DND-41 (cell line): ENCODE data around the gene PLEKHO1.
"Not testable (repeated sequence)": the region's sequence is repeated elsewhere in the genome, so short reads cannot be mapped to it uniquely, and the experiment has no call there.

ENCODE experiments used
- ATAC-seq: fragments of 200-7000 bp; cut with Tn5 transposase; 3 replicates; pipeline ENCODE4 v1.9.1; 2021; ENCODE audit warnings: low read depth; ENCODE audit not compliant: insufficient read depth
- DNase-seq: peaks from one replicate; pipeline ENCODE4 v3.0.0-alpha.2; 2020
- H2AFZ ChIP-seq: 2 replicates; pipeline ENCODE4 v1.6.0; 2012; ENCODE audit warnings: low read depth, low read length
- H3K27ac ChIP-seq: 2 replicates; pipeline ENCODE4 v1.5.1; 2012; ENCODE audit warnings: low read length, inconsistent platforms
- H3K27me3 ChIP-seq: fragments of 200-600 bp; sonication (generic); 2 replicates; pipeline ENCODE4 v1.6.0; 2012; ENCODE audit warnings: low read length, mild to moderate bottlenecking, inconsistent platforms; ENCODE audit not compliant: insufficient read depth, poor library complexity
- H3K36me3 ChIP-seq: 2 replicates; pipeline ENCODE4 v1.5.1; 2012; ENCODE audit warnings: low read length, inconsistent platforms; ENCODE audit not compliant: insufficient read depth
- H3K4me1 ChIP-seq: 2 replicates; pipeline ENCODE4 v1.5.1; 2012; ENCODE audit warnings: mild to moderate bottlenecking, low read length; ENCODE audit not compliant: insufficient read depth
- H3K4me2 ChIP-seq: 2 replicates; pipeline ENCODE4 v1.6.0; 2012; ENCODE audit warnings: mild to moderate bottlenecking, moderate library complexity, low read length, inconsistent platforms; ENCODE audit not compliant: insufficient read depth
- H3K4me3 ChIP-seq, 2 experiments: fragments of 200-600 bp in 1 of 2; shearing (Covaris generic) in 1 of 2; 2 replicates each; pipeline ENCODE4 v1.5.1; 2012 to 2016; ENCODE audit warnings: inconsistent platforms in 2 of 2, low read length in 2 of 2, mild to moderate bottlenecking in 2 of 2, low read depth in 1 of 2, moderate library complexity in 1 of 2
- H3K79me2 ChIP-seq: 2 replicates; pipeline ENCODE4 v1.6.0; 2012; ENCODE audit warnings: low read length, inconsistent platforms; ENCODE audit not compliant: insufficient read depth
- H3K9ac ChIP-seq: 2 replicates; pipeline ENCODE4 v1.6.0; 2012; ENCODE audit warnings: low read depth, mild to moderate bottlenecking, inconsistent platforms, low read length, moderate library complexity
- H3K9me3 ChIP-seq: 2 replicates; pipeline ENCODE4 v1.5.1; 2012; ENCODE audit warnings: low read length, moderate library complexity, mild to moderate bottlenecking, inconsistent platforms; ENCODE audit not compliant: insufficient read depth, severe bottlenecking
- H4K20me1 ChIP-seq: 2 replicates; pipeline ENCODE4 v1.6.0; 2012; ENCODE audit warnings: low read length; ENCODE audit not compliant: insufficient read depth
- EZH2 ChIP-seq: IDR thresholded peaks from 3 replicates; pipeline ENCODE4 v1.6.1; 2012; ENCODE audit warnings: borderline replicate concordance, low read depth, mild to moderate bottlenecking, moderate library complexity, low read length, inconsistent platforms; ENCODE audit not compliant: severe bottlenecking
- TF ChIP-seq, protein P1 (sequence below): IDR thresholded peaks from 2 replicates; pipeline ENCODE4 v1.5.1; 2012; ENCODE audit warnings: borderline replicate concordance, low read length, moderate library complexity, mild to moderate bottlenecking; ENCODE audit not compliant: poor library complexity, severe bottlenecking; ENCODE audit errors: extremely low read depth

PLEKHO1 gene

DNA sequence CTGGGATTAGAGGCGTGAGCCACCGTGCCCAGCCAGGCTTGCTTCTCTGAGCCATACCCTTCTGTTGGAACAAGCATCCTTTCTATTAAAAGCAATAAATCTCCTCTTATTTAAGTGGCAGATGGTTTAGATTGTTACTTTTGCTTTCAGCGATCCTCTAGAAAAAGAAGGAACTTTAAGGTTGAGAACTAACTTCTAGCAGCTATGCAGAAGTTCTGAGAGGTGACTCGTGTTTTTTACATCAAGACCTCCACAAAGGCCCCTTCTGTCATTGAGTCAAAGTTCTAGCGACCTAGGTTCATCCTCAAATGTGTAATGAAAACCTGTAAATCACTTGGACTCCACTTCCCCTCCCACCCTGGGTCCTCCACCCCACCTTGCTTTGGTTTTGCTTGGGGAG, 30.8 kb downstream of the PLEKHO1 start:
- no peaks in the 10 kb centered on the region for H3K9me3 ChIP-seq
- no peak for ATAC-seq
- H3K36me3 ChIP-seq: no peaks in the 10 kb centered on the region
- no peak overlapping the region for H3K9ac ChIP-seq
- H3K27me3 ChIP-seq: no peaks in the 10 kb centered on the region
- no peak overlapping the region for H3K4me2 ChIP-seq
- TF ChIP-seq, protein P1, sequence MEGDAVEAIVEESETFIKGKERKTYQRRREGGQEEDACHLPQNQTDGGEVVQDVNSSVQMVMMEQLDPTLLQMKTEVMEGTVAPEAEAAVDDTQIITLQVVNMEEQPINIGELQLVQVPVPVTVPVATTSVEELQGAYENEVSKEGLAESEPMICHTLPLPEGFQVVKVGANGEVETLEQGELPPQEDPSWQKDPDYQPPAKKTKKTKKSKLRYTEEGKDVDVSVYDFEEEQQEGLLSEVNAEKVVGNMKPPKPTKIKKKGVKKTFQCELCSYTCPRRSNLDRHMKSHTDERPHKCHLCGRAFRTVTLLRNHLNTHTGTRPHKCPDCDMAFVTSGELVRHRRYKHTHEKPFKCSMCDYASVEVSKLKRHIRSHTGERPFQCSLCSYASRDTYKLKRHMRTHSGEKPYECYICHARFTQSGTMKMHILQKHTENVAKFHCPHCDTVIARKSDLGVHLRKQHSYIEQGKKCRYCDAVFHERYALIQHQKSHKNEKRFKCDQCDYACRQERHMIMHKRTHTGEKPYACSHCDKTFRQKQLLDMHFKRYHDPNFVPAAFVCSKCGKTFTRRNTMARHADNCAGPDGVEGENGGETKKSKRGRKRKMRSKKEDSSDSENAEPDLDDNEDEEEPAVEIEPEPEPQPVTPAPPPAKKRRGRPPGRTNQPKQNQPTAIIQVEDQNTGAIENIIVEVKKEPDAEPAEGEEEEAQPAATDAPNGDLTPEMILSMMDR: no peak
- TF ChIP-seq EZH2: no peak
- no peaks in the 10 kb centered on the region for H4K20me1 ChIP-seq
- no peak overlapping the region for H2AFZ ChIP-seq
- no peaks in the 10 kb centered on the region for H3K79me2 ChIP-seq
- no peaks in the 10 kb centered on the region for H3K4me1 ChIP-seq
- DNase-seq: no peak
- H3K27ac ChIP-seq: no peak overlapping the region
- H3K4me3 ChIP-seq: no peak overlapping the region

DNA sequence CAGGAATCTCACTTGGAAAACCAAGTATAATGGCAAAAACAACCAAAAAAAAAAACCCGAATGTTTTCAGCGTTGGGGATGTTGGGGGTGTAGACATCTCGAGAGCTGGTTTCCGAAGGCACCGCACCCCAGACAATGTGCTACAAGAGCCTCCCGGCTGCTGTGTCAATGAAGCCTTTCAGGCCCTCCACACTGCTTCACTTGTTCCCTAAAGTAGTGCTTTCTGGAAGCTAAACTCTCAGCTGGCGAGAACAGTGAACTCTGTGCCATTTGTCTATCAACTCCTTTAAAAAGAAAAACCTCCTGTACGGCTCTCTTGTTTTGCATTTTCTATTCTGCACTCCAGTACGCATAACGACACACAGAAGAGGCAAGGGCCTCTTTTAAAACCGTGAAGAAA, 32.5 kb downstream of the PLEKHO1 start:
- Histone ChIP-seq H3K79me2 (no peaks in the 10 kb centered on the region), H3K36me3 (no peaks in the 10 kb centered on the region), H3K27ac (no peak overlapping the region), H4K20me1 (no peaks in the 10 kb centered on the region), H3K27me3 (no peaks in the 10 kb centered on the region), H3K4me3 (no peak overlapping the region), H3K4me1 (peaks cover 8% of the 10 kb centered on the region; the same call in 1 of the 2 replicates), H3K9me3 (no peaks in the 10 kb centered on the region), H3K9ac (no peak overlapping the region), H2AFZ (peak overlapping the region; percentile 33; the same call in 1 of the 2 replicates), H3K4me2 (no peak overlapping the region)
- TF ChIP-seq EZH2: no peak
- TF ChIP-seq, protein P1: no peak
- DNase-seq (no peak), ATAC-seq (no peak)

DNA sequence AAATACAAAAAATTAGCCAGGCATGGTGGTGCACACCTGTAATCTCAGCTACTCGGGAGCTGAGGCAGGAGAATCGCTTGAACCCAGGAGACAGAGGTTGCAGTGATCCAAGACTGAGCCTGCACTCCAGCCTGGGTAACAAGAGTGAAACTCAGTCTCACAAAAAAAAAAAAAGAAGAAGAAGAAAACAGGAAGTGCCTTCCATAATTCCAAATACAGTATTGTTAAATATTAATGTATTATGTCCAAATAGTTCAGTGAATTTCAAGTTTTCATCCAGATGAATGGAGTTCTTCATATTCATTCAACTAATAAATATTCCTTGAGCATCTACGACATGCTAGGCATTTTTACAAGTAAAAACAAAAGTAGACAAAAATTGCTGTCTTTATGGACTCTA, 33.3 kb downstream of the PLEKHO1 start:
- Histone ChIP-seq H3K4me1 (peaks cover 12% of the 10 kb centered on the region; the same call in 1 of the 2 replicates), H2AFZ (no peak overlapping the region), H3K4me3 (no peak overlapping the region), H3K27ac (no peak overlapping the region), H3K79me2 (no peaks in the 10 kb centered on the region), H4K20me1 (no peaks in the 10 kb centered on the region), H3K9ac (no peak overlapping the region), H3K9me3 (no peaks in the 10 kb centered on the region), H3K27me3 (no peaks in the 10 kb centered on the region), H3K36me3 (no peaks in the 10 kb centered on the region), H3K4me2 (no peak overlapping the region)
- no peak for DNase-seq
- ATAC-seq: no peak
- TF ChIP-seq EZH2: no peak
- TF ChIP-seq, protein P1: no peak

DNA sequence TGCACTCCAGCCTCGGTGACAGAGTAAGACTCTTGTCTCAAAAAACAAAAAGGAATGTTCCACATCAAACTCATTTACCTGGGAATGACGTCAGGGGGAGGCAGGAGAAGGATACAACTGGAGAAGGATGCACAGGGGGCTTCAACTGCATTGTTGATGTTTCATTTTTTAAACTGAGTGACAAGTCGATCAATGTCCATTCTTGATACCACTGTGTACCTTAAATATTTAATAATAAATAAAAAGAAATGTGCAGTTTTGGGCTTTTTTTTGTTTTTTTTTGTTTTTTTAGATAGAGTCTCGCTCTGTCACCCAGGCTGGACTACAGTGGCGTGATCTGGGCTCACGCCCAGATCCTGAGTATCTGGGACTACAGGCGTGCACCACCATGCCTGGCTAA, 35.8 kb downstream of the PLEKHO1 start:
- no peak for ATAC-seq

DNA sequence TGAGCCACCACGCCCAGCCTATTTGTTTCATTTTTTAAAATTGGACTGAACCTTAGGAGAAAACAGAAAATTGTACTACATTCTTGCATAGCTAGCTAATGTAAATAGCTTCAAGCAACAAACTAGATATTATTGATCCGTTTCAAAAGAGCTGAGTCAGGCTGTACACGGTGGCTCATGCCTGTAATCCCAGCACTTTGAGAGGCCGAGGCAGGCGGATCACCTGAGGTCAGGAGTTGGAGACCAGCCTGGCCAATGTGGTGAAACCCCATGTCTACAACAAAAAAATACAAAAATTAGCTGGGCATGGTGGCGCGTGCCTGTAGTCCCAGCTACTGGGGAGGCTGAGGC, 36.7 kb downstream of the PLEKHO1 start:
- H3K27me3 ChIP-seq, DNase-seq, H3K27ac ChIP-seq, ATAC-seq, H4K20me1 ChIP-seq, H3K4me3 ChIP-seq, H3K9me3 ChIP-seq, H3K4me2 ChIP-seq, H3K9ac ChIP-seq, H3K79me2 ChIP-seq, H3K36me3 ChIP-seq: not testable (repeated sequence)
- 0 out of 2 replicates have a peak overlapping the region, but pooled peaks have one; percentile 35 for H2AFZ ChIP-seq
- H3K4me1 ChIP-seq: peaks cover 12% of the 10 kb centered on the region; the same call in 1 of the 2 replicates

More for the DNA sequence above, 35.8 kb downstream of the PLEKHO1 start:
- no peak overlapping the region for H3K4me3 ChIP-seq
- DNase-seq: no peak
- H4K20me1 ChIP-seq: no peaks in the 10 kb centered on the region
- no peak overlapping the region for H3K4me2 ChIP-seq
- no peak overlapping the region for H3K9ac ChIP-seq
- no peaks in the 10 kb centered on the region for H3K27me3 ChIP-seq
- H3K36me3 ChIP-seq: no peaks in the 10 kb centered on the region
- no peak overlapping the region for H3K27ac ChIP-seq
- H3K4me1 ChIP-seq: peaks cover 12% of the 10 kb centered on the region; the same call in 1 of the 2 replicates
- TF ChIP-seq, protein P1: no peak
- TF ChIP-seq EZH2: no peak
- no peaks in the 10 kb centered on the region for H3K79me2 ChIP-seq
- no peak overlapping the region for H2AFZ ChIP-seq
- no peaks in the 10 kb centered on the region for H3K9me3 ChIP-seq
